HG03571 (cell line): ENCODE results near the gene NRXN3.

Experiments
- ATAC-seq: cut with Tn5 transposase; IDR thresholded peaks from one replicate; pipeline ENCODE4 v1.9.1; 2021; ENCODE audit not compliant: unreplicated experiment

The NRXN3 gene

GRCh38 chr14:79375356-79375755 is 1205.2 kb downstream of the NRXN3 start:
- no peak for ATAC-seq

DNA sequence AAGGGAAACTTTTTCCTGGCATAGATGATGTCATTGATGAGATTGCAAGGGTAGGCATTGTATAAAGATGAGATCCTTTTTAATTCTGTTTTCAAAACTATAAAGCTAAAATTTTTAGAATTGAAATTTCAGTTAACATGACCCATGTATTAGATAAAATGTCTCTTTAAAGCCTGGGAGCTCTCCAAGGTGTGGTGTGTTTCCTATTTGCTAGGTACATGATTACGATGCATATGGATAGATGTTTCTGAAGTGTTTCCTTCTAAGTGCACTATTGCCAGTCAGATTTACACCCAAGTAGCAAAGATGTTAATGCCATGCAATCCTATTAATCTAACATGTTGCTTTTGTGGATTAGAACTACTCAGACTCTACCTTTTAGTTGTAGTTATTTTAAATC is 1206.4 kb downstream of the NRXN3 start:
- ATAC-seq, result no peak

GRCh38 chr14:79378020-79378419 is 1207.8 kb downstream of the NRXN3 start:
- no peak for ATAC-seq

GRCh38 chr14:79379266-79379665 is 1209.1 kb downstream of the NRXN3 start:
- ATAC-seq, result no peak

- no peak for ATAC-seq
Observed at GRCh38 chr14:79383031-79383430, 1212.9 kb downstream of the NRXN3 start.

DNA sequence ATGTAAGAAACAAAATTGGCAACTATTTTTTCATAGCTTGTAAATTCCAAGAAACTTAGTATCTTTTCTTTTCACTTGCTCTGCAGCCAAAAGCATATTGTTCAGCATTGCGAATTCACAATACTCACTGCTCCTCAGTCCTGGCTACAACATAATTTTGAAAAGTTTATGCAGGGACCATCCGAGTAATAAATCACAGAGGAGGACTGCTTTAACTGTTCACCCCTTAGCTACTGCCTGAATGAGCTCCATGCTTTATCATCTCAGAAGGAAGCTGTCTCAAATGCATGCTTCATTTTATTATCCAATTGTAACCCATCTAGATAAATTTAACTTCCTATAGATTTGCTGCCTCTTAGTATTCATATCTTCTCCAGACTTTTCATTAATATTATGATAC is 1213.3 kb downstream of the NRXN3 start:
- no peak for ATAC-seq

- no peak for ATAC-seq
Observed at GRCh38 chr14:79395061-79395460, 1224.9 kb downstream of the NRXN3 start.

GRCh38 chr14:79404874-79405511 is 1234.8 kb downstream of the NRXN3 start:
- no peak for ATAC-seq

DNA sequence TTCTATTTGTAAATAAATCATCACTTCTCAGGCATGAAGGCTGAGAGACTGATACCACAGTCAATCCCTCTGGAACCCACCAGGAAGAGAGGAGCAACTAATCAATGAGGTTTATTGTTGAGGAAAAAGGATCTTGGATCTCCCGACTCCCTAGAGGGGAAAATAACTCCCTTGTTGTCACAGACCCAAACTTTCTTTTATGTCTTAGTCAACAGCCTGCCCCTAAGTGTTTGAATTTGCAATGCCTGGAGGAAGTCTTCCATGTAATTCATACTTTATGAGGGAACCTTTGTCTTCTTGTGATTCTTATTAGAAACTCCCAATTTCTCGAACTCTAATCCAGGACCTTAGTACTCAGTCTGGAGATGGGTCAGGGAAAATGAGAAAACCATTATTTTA is 1235.3 kb downstream of the NRXN3 start:
- no peak for ATAC-seq

DNA sequence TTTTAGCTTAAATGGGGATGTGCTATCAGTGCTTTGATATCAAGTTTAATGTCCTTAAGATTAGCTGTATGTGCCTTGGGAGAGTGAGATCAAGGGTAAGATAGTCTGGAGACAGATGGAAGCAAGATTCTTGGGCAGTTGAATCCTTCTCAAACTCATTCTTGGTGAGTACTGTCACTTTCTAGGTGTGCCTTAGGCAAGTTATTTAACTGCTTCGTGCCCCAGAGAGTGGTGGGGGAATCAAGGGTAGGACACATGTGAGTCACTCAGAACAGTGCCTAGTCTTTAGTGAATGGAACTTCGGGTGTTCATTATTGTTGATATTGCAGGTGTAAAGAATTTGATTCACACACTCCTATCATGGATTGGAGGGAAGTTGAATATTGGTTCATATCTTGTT is 1237.4 kb downstream of the NRXN3 start:
- ATAC-seq, result no peak

- ATAC-seq, result no peak
Observed at GRCh38 chr14:79408696-79409095, 1238.5 kb downstream of the NRXN3 start.

GRCh38 chr14:79411403-79412174 is 1241.4 kb downstream of the NRXN3 start:
- ATAC-seq, result no peak

DNA sequence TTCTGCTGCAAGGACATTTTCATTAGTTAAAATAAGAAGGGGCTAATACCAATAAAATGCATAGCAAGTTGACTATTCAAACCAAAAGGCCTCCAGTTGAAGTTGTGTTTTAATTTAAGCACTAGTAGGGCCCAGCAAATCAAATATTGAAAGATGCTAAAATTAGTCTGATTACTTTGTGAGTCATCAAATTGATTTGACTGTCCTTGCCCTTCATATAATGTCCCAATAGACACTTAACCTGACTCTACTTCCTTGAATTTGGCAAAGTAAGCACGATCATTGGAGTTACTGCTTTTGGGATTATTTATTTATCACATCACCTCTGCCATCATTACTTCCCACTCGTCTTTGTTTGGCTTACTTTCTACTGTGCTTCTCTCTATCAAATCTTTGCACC is 1242.6 kb downstream of the NRXN3 start:
- ATAC-seq, result no peak

- no peak for ATAC-seq
Observed at GRCh38 chr14:79413734-79414428, 1243.7 kb downstream of the NRXN3 start.

- no peak for ATAC-seq
Observed at GRCh38 chr14:79415726-79416125, 1245.6 kb downstream of the NRXN3 start.

GRCh38 chr14:79417961-79418360 is 1247.8 kb downstream of the NRXN3 start:
- no peak for ATAC-seq

- ATAC-seq, result no peak
Observed at GRCh38 chr14:79418649-79419415, 1248.7 kb downstream of the NRXN3 start.

- ATAC-seq, result no peak
Observed at GRCh38 chr14:79419571-79420327, 1249.6 kb downstream of the NRXN3 start.

DNA sequence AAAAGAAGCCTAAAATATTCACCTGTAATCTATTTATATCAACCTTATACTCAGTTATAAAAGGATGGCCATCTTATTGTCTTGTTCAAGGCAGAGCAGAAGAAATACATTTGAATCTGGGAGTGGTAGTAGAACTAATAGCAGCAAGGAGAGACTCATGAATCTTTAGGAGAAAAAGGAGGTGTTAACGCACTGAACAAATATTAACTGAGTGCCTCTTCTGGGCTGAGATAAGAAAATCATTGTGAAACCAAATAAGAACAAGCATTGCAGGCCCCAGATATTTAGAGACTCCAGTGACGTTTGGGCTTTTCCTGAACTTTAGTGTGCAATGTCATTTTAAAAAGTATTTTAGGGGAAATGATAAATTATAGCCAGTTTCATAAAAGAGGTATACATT is 1250.6 kb downstream of the NRXN3 start:
- ATAC-seq, result no peak

DNA sequence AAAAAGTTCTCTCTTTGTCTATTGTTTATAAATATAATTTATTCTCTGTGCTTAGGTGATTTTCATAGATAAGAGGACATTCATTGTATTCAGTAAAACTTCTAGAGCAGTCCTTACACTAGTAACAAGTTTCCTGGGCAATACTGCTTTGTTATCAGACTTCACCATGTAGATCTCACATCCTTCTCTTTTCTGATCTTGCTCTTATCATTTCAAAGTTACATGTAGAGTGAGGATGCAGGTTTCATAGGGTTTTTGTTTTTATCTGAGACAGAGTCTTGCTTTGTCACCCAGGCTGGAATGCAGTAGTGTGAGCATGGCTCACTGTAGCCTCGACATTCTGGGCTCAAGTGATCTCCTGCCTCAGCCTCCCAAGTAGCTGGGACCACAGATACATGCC is 1251.6 kb downstream of the NRXN3 start:
- no peak for ATAC-seq

DNA sequence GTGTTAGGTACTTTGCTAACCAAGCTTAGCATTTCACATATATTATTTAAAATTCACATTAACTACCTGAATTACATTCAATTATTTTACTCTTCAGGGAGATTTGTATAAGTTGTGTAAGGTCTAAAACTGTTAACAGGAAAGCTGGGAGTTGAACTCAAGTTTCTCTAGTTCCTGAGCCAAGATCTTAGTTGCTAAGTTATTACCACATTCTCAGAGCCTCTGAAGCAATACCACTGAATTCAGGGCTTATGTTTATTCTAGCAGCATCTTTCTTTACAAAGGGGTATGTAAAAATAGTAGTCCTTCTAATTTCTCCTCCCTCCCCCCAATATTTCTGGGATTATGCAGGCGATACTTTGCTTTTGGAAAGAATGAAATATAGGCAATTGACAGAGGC is 1254.3 kb downstream of the NRXN3 start:
- no peak for ATAC-seq
